Endothelial cell of umbilical vein (primary cell): ENCODE data around the gene DENND1B. TPM values are rescaled to one million over a fixed set of nuclear protein-coding genes. Genes with fewer than 3 reads are reported as not detected.

Source experiments
- BruUV-seq: library from RNA; stranded (reverse); fragments of 400-500 nt; replicated peaks from 2 replicates; lab custom pipeline; 2021; lab: Mats Ljungman, UMichigan
- CTCF ChIA-PET: fragments of 300-600, 350-600 bp; sonication (Branson Sonifier 250); formaldehyde crosslinking; loops from one replicate; lab custom pipeline; 2021; ENCODE audit warnings: antibody characterized with exemption, inconsistent platforms; lab: Charles Lee
- POLR2A ChIA-PET: fragments of 300-600, 350-600 bp; sonication (Branson Sonifier 250); formaldehyde crosslinking; loops from one replicate; lab custom pipeline; 2021; ENCODE audit warnings: antibody characterized with exemption, inconsistent platforms; lab: Charles Lee
- DNase-seq: peaks from one replicate; pipeline ENCODE4 v3.0.0-alpha.2; 2011; ENCODE audit warnings: low read depth, low spot score
- FAIRE-seq: peaks from 2 replicates; lab custom pipeline; 2011; peaks lifted over from hg19 to GRCh38; lab: Jason Lieb, UNC
- H2AFZ ChIP-seq: 2 replicates; pipeline ENCODE4 v1.6.0; 2012; ENCODE audit warnings: low read depth, low read length, control low read depth, inconsistent platforms
- H3K27ac ChIP-seq: 2 replicates; pipeline ENCODE4 v1.5.1; 2011; ENCODE audit warnings: low read depth, mild to moderate bottlenecking, control low read depth, low read length, moderate library complexity; ENCODE audit not compliant: insufficient read depth
- H3K27me3 ChIP-seq, 2 experiments: 2 replicates each; pipeline versions ENCODE4 v1.6.0 to v1.6.1; 2011; ENCODE audit warnings: low read length in 2 of 2, mixed read lengths in 1 of 2; ENCODE audit not compliant: control insufficient read depth in 2 of 2, insufficient read depth in 2 of 2
- H3K36me3 ChIP-seq, 2 experiments: 2 replicates in 1 of 2; 3 replicates in 1 of 2; pipeline ENCODE4 v1.5.1; 2011; ENCODE audit warnings: low read length in 2 of 2, mild to moderate bottlenecking in 1 of 2, moderate library complexity in 1 of 2; ENCODE audit not compliant: control insufficient read depth in 2 of 2, insufficient read depth in 2 of 2; ENCODE audit errors: extremely low read depth in 1 of 2
- H3K4me1 ChIP-seq: 3 replicates; pipeline ENCODE4 v1.5.1; 2011; ENCODE audit warnings: mild to moderate bottlenecking, low read length; ENCODE audit not compliant: control insufficient read depth, insufficient read depth; ENCODE audit errors: extremely low read depth
- H3K4me2 ChIP-seq: 2 replicates; pipeline ENCODE4 v1.6.1; 2011; ENCODE audit warnings: low read length, control low read depth, mixed read lengths; ENCODE audit not compliant: insufficient read depth
- H3K4me3 ChIP-seq, 3 experiments: fragments of 200-600 bp in 1 of 3; sonication (generic), shearing (Covaris generic) in 1 of 3; replicated peaks in 1 of 3; 2 replicates each; pipeline ENCODE4 v1.5.1; 2011 to 2016; ENCODE audit warnings: control low read depth in 3 of 3, low read length in 3 of 3, mild to moderate bottlenecking in 2 of 3, inconsistent platforms in 1 of 3, low read depth in 1 of 3, moderate library complexity in 1 of 3; ENCODE audit not compliant: insufficient read depth in 1 of 3
- H3K79me2 ChIP-seq: 2 replicates; pipeline ENCODE4 v1.6.0; 2012; ENCODE audit warnings: low read length, inconsistent platforms; ENCODE audit not compliant: control insufficient read depth, insufficient read depth
- H3K9ac ChIP-seq: replicated peaks from 2 replicates; pipeline ENCODE3; 2011; ENCODE audit warnings: low read length, control low read depth; ENCODE audit not compliant: insufficient read depth; ENCODE audit errors: extremely low read depth
- H3K9me1 ChIP-seq: replicated peaks from 3 replicates; pipeline ENCODE4 v1.6.0; 2011; ENCODE audit warnings: mild to moderate bottlenecking, low read length; ENCODE audit not compliant: control insufficient read depth, insufficient read depth; ENCODE audit errors: extremely low read depth
- H3K9me3 ChIP-seq: replicated peaks from 2 replicates; pipeline ENCODE4 v1.5.1; 2012; ENCODE audit warnings: low read length, inconsistent platforms; ENCODE audit not compliant: control insufficient read depth, insufficient read depth
- H4K20me1 ChIP-seq: replicated peaks from 2 replicates; pipeline ENCODE3; 2011; ENCODE audit warnings: mild to moderate bottlenecking, low read length; ENCODE audit not compliant: control insufficient read depth, insufficient read depth; ENCODE audit errors: extremely low read depth
- CTCF ChIP-seq, 2 donors: IDR thresholded peaks; 1 replicate in 1 of 2; 2 replicates in 1 of 2; pipeline ENCODE4 v1.5.1; 2011; ENCODE audit warnings: low read length in 2 of 2, mild to moderate bottlenecking in 2 of 2, moderate library complexity in 2 of 2, control low read depth in 1 of 2, inconsistent platforms in 1 of 2, low read depth in 1 of 2; ENCODE audit not compliant: insufficient read depth in 1 of 2; ENCODE audit errors: extremely low read depth in 1 of 2
- EZH2 ChIP-seq: IDR thresholded peaks from 2 replicates; pipeline ENCODE4 v1.6.1; 2012; ENCODE audit warnings: borderline replicate concordance, low read depth, mild to moderate bottlenecking, moderate library complexity, low read length, inconsistent platforms; ENCODE audit not compliant: severe bottlenecking
- FOS ChIP-seq: IDR thresholded peaks from 2 replicates; pipeline ENCODE4 v1.6.1; 2011; ENCODE audit warnings: mild to moderate bottlenecking, low read length, moderate library complexity, borderline replicate concordance; ENCODE audit not compliant: insufficient read depth
- GATA2 ChIP-seq: IDR thresholded peaks from 2 replicates; pipeline ENCODE4 v1.7.0; 2011; ENCODE audit warnings: low read depth, mild to moderate bottlenecking, moderate library complexity, mixed read lengths, low read length; ENCODE audit not compliant: insufficient read length, insufficient read depth
- JUN ChIP-seq: IDR thresholded peaks from 2 replicates; pipeline ENCODE4 v1.6.1; 2011; ENCODE audit warnings: borderline replicate concordance, low read depth; ENCODE audit not compliant: insufficient read length, insufficient read depth
- MYC ChIP-seq: IDR thresholded peaks from one replicate; pipeline ENCODE4 v1.6.1; 2011; ENCODE audit warnings: mild to moderate bottlenecking, low read depth, low read length
- POLR2A ChIP-seq: IDR thresholded peaks from 2 replicates; pipeline ENCODE4 v1.6.1; 2012; ENCODE audit warnings: low read depth, mild to moderate bottlenecking, control low read depth, low read length
- POLR2AphosphoS5 ChIP-seq: IDR thresholded peaks from 2 replicates; pipeline ENCODE4 v1.6.1; 2012; ENCODE audit warnings: low read depth, mild to moderate bottlenecking, control low read depth, low read length, moderate library complexity; ENCODE audit not compliant: insufficient read depth
- dilution Hi-C: fragments of 300-500 bp; cut with MboI; formaldehyde crosslinking; loops from one replicate; pipeline ENCODE4 v1.15.0; 2019; ENCODE audit warnings: low sequenced_read_pairs; ENCODE audit not compliant: extremely low pct_ligation_motif_present
- intact Hi-C: fragments of 100-400 bp; cut with micrococcal nuclease; formaldehyde crosslinking; loops from one replicate; pipeline ENCODE4 v1.10.0; 2022
- polyA plus RNA-seq, 4 experiments: library from polyadenylated mRNA; depleted of rRNA in 3 of 4; stranded (reverse) in 3 of 4; unstranded in 1 of 4; fragments of >200 nt; gene quantifications; 2 replicates each; pipeline versions ENCODE4 v1.2.1 to v1.2.3, GENCODE V29; 2011 to 2012; ENCODE audit warnings: missing spikeins in 1 of 4
- total RNA-seq: library from RNA; stranded (reverse); gene quantifications from 2 replicates; pipeline ENCODE4 v1.2.3, GENCODE V29; 2021
- TF ChIP-seq, protein P1 (sequence below): IDR thresholded peaks from 2 replicates; pipeline ENCODE4 v1.6.1; 2011; ENCODE audit not compliant: insufficient read depth, insufficient read length

DENND1B gene
- total and polyA plus RNA-seq, 2 donors (not counting 3 experiments of a cell fraction or from before 2014, with no cell fraction given), result 0.97 to 3.3 TPM

DNA sequence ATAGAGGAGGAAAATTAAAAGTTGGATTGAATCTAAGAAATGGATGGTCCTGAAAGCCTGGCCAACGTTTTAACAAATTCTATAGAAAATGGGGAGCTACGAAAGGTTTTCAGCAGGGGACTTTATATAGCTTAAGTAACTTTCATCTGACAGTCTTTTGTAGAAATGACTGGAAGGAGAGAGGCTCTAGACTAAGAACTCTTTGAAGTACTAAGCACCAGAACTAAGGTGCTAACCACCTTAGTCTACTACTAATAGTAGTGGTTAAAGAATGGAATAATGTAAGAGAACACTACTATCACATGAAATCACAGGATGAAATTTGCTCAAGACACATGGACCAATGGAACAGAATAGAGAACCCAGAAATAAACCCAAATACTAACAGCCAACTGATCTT, 126.1 kb downstream of the DENND1B start:
- no peak overlapping the region for H3K9ac ChIP-seq
- no peaks in the 10 kb centered on the region for H3K4me1 ChIP-seq
- no peak overlapping the region for H3K4me2 ChIP-seq
- no peaks in the 10 kb centered on the region for H3K27me3 ChIP-seq
- no peak overlapping the region for H3K27ac ChIP-seq
- H2AFZ ChIP-seq, result no peak overlapping the region
- intact Hi-C loops, result no loop called here
- TF ChIP-seq JUN, result no peak
- no peak for TF ChIP-seq FOS
- TF ChIP-seq CTCF (IDR thresholded peaks at IDR 0.05; ENCODE audit: extremely low read depth in 1 of 2, insufficient read depth in 1 of 2, low read depth in 1 of 2, low read length in 2 of 2), result no peak
- TF ChIP-seq GATA2, result no peak
- TF ChIP-seq POLR2A, result no peak
- TF ChIP-seq MYC, result no peak
- TF ChIP-seq, protein P1, sequence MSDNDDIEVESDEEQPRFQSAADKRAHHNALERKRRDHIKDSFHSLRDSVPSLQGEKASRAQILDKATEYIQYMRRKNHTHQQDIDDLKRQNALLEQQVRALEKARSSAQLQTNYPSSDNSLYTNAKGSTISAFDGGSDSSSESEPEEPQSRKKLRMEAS, result no peak
- no peak for TF ChIP-seq POLR2AphosphoS5
- no peak for TF ChIP-seq EZH2
- no peak for FAIRE-seq
- no peaks in the 10 kb centered on the region for H3K9me3 ChIP-seq
- ChIA-PET CTCF (interaction anchor here (0.9 to 1.5 kb wide), 2 partner anchors 9 to 12 kb away, joined by 3 to 7 read pairs; no protein-coding TSS in a partner anchor), POLR2A (no interaction called here)
- no peaks in the 10 kb centered on the region for H3K9me1 ChIP-seq
- no peak overlapping the region for H3K4me3 ChIP-seq
- no TSS peak for BruUV-seq
- H3K79me2 ChIP-seq, result no peaks in the 10 kb centered on the region
- H4K20me1 ChIP-seq, result no peaks in the 10 kb centered on the region
- DNase-seq, result no peak
- dilution Hi-C loops, result no loop called here
- H3K36me3 ChIP-seq, result no peaks in the 10 kb centered on the region
